ENCODE data around the gene ING4.

DNA sequence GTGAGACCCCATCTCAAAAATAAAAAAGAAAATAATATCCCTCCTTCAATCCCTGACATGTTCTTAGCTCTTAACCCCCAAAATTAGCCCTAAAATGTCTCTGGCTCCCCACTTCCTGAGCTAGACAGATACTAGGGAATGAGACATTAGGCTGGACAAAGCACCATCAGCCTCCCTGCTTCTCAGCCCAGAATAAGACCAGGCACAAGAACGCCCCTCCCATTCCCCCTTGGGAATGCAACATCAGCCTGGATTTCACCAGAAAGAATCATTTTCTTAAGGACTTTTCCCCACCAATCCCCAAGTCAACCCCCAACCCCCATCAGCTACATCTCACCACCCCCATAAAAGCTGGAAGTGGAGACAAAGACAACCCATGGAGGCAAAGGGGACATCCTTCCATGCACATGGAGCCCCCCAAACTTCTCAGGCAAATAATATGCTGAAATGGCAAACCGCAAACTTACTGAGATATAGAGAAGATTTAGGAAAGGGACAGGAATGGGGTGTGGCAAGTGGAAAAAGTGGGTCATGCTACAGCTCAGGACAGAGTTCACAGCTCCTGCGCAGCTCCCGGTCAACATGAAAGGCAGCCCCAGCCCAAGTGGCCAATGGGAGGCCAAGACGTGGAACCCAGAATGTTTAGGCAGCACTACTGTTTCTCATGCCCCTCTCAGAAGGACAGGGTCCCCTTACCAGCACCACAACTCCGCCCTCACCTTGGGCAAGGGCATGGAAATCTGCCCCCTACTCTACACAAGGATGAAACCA, 58.5 kb downstream of the ING4 start:
- TF ChIP-seq EP300 (IDR thresholded peaks at IDR 0.05) (no peak), POLR2AphosphoS5 (IDR thresholded peaks at IDR 0.05) (no peak), POLR2A (IDR thresholded peaks at IDR 0.05) (no peak)
- TF ChIP-seq, protein P1, sequence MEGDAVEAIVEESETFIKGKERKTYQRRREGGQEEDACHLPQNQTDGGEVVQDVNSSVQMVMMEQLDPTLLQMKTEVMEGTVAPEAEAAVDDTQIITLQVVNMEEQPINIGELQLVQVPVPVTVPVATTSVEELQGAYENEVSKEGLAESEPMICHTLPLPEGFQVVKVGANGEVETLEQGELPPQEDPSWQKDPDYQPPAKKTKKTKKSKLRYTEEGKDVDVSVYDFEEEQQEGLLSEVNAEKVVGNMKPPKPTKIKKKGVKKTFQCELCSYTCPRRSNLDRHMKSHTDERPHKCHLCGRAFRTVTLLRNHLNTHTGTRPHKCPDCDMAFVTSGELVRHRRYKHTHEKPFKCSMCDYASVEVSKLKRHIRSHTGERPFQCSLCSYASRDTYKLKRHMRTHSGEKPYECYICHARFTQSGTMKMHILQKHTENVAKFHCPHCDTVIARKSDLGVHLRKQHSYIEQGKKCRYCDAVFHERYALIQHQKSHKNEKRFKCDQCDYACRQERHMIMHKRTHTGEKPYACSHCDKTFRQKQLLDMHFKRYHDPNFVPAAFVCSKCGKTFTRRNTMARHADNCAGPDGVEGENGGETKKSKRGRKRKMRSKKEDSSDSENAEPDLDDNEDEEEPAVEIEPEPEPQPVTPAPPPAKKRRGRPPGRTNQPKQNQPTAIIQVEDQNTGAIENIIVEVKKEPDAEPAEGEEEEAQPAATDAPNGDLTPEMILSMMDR (IDR thresholded peaks at IDR 0.05) = no peak

All from stomach (tissue), 4 donors.